ENCODE results near the gene FAM174A.

GRCh38 chr5:100614308-100614707 lies 79.1 kb downstream of the FAM174A start:
- TF ChIP-seq, protein P1, sequence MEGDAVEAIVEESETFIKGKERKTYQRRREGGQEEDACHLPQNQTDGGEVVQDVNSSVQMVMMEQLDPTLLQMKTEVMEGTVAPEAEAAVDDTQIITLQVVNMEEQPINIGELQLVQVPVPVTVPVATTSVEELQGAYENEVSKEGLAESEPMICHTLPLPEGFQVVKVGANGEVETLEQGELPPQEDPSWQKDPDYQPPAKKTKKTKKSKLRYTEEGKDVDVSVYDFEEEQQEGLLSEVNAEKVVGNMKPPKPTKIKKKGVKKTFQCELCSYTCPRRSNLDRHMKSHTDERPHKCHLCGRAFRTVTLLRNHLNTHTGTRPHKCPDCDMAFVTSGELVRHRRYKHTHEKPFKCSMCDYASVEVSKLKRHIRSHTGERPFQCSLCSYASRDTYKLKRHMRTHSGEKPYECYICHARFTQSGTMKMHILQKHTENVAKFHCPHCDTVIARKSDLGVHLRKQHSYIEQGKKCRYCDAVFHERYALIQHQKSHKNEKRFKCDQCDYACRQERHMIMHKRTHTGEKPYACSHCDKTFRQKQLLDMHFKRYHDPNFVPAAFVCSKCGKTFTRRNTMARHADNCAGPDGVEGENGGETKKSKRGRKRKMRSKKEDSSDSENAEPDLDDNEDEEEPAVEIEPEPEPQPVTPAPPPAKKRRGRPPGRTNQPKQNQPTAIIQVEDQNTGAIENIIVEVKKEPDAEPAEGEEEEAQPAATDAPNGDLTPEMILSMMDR (conservative IDR thresholded peaks at IDR 0.05; ENCODE audit: low read depth, low read length) = no peak
- no peak for TF ChIP-seq EZH2 (IDR thresholded peaks at IDR 0.05; ENCODE audit: borderline replicate concordance, low read depth, low read length, poor library complexity, severe bottlenecking)
